Peyer's patch (tissue), 4 donors: ENCODE results near the gene HS6ST3. TPM values are rescaled to one million over a fixed set of nuclear protein-coding genes. Genes with fewer than 3 reads are reported as not detected.

Source experiments
- DNase-seq, 3 donors: peaks; one replicate each; pipeline ENCODE4 v3.0.0-alpha.2; 2017 to 2019
- H3K27ac ChIP-seq, 4 donors: fragments of 200-600 bp; sonication (generic); one replicate each; pipeline ENCODE4 v1.5.1; 2016 to 2019
- H3K27me3 ChIP-seq, 2 donors: fragments of 200-600 bp; sonication (generic); one replicate each; pipeline ENCODE4 v1.5.1; 2019
- H3K36me3 ChIP-seq, 3 donors: fragments of 200-600 bp; sonication (generic); one replicate each; pipeline ENCODE4 v1.5.1; 2016 to 2019
- H3K4me1 ChIP-seq, 4 donors: fragments of 200-600 bp; sonication (generic); one replicate each; pipeline ENCODE4 v1.5.1; 2016 to 2019
- H3K4me3 ChIP-seq, 4 donors: fragments of 200-600 bp; sonication (generic); 1 replicate in 3 of 4; 2 replicates in 1 of 4; pipeline ENCODE4 v1.5.1; 2016 to 2019; ENCODE audit warnings: mild to moderate bottlenecking in 1 of 4
- H3K9me3 ChIP-seq, 4 donors: fragments of 200-600 bp; sonication (generic); one replicate each; pipeline ENCODE4 v1.5.1; 2016 to 2019; ENCODE audit warnings: mild to moderate bottlenecking in 1 of 4
- POLR2A ChIP-seq, 2 donors: fragments of 450-650 bp; IDR thresholded peaks; one replicate each; pipeline ENCODE4 v1.5.1; 2017; ENCODE audit warnings: antibody characterized with exemption in 2 of 2, mild to moderate bottlenecking in 2 of 2, moderate library complexity in 2 of 2
- total RNA-seq, 4 donors: library from RNA; depleted of rRNA; stranded (reverse); fragments of >200 nt; gene quantifications; one replicate each; pipeline ENCODE4 v1.1.0, GENCODE V29; 2016
- TF ChIP-seq, protein P1 (sequence below), 6 experiments: fragments of 450-650 bp in 4 of 6; fragments of 200-600 bp in 2 of 6; sonication (generic) in 1 of 6; IDR thresholded peaks; one replicate each; pipeline ENCODE4 v1.5.1; 2017 to 2019; ENCODE audit warnings: antibody characterized with exemption in 6 of 6, mild to moderate bottlenecking in 3 of 6, moderate library complexity in 1 of 6

HS6ST3 gene
- total RNA-seq, 4 donors from 2014 or later = 0.09 TPM; not detected in 3

GRCh38 chr13:96551546-96551945 lies 461.6 kb downstream of the HS6ST3 start:
- TF ChIP-seq, protein P1, sequence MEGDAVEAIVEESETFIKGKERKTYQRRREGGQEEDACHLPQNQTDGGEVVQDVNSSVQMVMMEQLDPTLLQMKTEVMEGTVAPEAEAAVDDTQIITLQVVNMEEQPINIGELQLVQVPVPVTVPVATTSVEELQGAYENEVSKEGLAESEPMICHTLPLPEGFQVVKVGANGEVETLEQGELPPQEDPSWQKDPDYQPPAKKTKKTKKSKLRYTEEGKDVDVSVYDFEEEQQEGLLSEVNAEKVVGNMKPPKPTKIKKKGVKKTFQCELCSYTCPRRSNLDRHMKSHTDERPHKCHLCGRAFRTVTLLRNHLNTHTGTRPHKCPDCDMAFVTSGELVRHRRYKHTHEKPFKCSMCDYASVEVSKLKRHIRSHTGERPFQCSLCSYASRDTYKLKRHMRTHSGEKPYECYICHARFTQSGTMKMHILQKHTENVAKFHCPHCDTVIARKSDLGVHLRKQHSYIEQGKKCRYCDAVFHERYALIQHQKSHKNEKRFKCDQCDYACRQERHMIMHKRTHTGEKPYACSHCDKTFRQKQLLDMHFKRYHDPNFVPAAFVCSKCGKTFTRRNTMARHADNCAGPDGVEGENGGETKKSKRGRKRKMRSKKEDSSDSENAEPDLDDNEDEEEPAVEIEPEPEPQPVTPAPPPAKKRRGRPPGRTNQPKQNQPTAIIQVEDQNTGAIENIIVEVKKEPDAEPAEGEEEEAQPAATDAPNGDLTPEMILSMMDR (IDR thresholded peaks at IDR 0.05) = no peak
- no peak for TF ChIP-seq POLR2A (IDR thresholded peaks at IDR 0.05)
- Histone ChIP-seq H3K9me3 (no peaks in the 10 kb centered on the region), H3K4me3 (no peak overlapping the region), H3K36me3 (no peaks in the 10 kb centered on the region), H3K27me3 (no peaks in the 10 kb centered on the region), H3K27ac (no peak overlapping the region), H3K4me1 (no peaks in the 10 kb centered on the region)
- DNase-seq = no peak

DNA sequence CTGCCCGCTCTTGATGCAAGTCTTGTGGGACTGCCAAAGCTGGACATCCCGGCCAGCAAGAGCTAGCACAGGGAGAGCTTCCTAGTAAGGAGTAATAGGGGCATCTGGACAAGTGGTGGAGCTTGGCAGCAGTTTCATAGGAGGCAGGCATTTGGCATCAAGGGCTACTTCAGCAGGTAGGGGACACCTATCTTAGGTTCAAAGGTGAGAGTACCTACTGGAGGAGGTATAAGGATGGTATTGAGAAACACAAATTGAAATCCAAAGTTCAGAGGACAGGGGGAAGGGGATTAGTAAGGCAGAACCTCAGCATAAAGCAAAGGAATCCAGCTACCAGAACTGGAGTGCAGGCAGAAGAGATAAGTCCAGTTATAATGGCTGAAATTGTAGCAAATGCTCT lies 462.7 kb downstream of the HS6ST3 start:
- Histone ChIP-seq H3K27ac (no peak overlapping the region), H3K4me1 (no peaks in the 10 kb centered on the region), H3K27me3 (no peaks in the 10 kb centered on the region), H3K9me3 (no peaks in the 10 kb centered on the region), H3K4me3 (no peak overlapping the region), H3K36me3 (no peaks in the 10 kb centered on the region)
- TF ChIP-seq, protein P1 (IDR thresholded peaks at IDR 0.05) = no peak
- TF ChIP-seq POLR2A (IDR thresholded peaks at IDR 0.05) = no peak
- DNase-seq = no peak

GRCh38 chr13:96553796-96554195 lies 463.9 kb downstream of the HS6ST3 start:
- Histone ChIP-seq H3K4me3 (no peak overlapping the region), H3K4me1 (no peaks in the 10 kb centered on the region), H3K36me3 (no peaks in the 10 kb centered on the region), H3K27ac (no peak overlapping the region), H3K9me3 (no peaks in the 10 kb centered on the region), H3K27me3 (no peaks in the 10 kb centered on the region)
- no peak for DNase-seq
- no peak for TF ChIP-seq POLR2A (IDR thresholded peaks at IDR 0.05)
- TF ChIP-seq, protein P1 (IDR thresholded peaks at IDR 0.05) = no peak

GRCh38 chr13:96573563-96573962 lies 483.7 kb downstream of the HS6ST3 start:
- no peaks in the 10 kb centered on the region for H3K4me1 ChIP-seq
- TF ChIP-seq, protein P1 (IDR thresholded peaks at IDR 0.05) = no peak
- no peak for TF ChIP-seq POLR2A (IDR thresholded peaks at IDR 0.05)
- H3K27me3 ChIP-seq = no peaks in the 10 kb centered on the region
- no peak overlapping the region for H3K27ac ChIP-seq
- H3K4me3 ChIP-seq = no peak overlapping the region
- no peaks in the 10 kb centered on the region for H3K9me3 ChIP-seq
- DNase-seq = no peak
- H3K36me3 ChIP-seq = no peaks in the 10 kb centered on the region

DNA sequence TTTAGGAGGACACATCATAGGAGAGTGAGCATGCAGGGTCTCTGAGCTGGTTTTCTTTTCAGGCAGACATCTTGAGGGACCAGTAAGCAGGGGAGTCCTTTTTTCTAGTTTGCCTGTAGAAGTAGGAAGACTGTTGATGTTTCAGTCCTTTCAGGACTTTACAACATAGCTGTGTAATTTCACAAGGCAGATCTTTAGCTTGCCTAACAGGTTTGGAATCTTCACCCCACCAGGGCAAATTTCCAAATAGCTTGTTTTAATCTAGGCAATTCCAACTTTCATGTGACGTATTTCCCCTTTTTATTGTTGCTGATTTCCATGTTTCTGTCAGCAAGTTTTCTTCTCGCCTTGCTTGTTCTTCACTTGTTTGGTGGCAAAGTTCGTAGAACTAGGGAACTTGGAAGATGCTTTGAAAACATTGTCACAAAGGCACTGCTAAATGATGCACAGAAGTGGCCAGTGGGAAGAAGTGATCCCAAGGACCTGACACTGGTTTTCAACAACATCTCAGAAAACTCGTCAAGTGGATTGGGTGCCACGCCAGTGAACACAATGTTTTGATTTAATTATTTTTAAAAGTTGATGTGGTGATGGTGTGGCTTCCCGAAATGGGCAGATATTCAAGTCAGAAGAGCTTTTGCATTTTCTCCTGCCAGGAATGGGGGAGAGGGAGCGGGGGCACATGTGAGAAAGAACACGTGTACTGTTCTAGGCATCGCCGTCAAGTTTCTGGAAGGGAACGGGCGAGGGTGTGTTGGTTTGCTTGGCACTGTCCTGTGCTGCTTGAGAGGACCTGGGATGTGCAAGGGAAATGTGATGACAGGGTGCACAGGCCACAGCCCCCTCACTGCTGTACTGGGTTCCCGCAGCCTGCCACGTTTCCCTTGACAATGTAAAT lies 485.8 kb downstream of the HS6ST3 start:
- no peak overlapping the region for H3K27ac ChIP-seq
- H3K4me3 ChIP-seq = no peak overlapping the region
- no peaks in the 10 kb centered on the region for H3K27me3 ChIP-seq
- H3K36me3 ChIP-seq = no peaks in the 10 kb centered on the region
- no peak for DNase-seq
- H3K4me1 ChIP-seq = no peaks in the 10 kb centered on the region
- no peak for TF ChIP-seq POLR2A (IDR thresholded peaks at IDR 0.05)
- TF ChIP-seq, protein P1 (IDR thresholded peaks at IDR 0.05) = no peak
- H3K9me3 ChIP-seq = no peaks in the 10 kb centered on the region
